Measurements from ENCODE around the gene PPP2R3A.

The PPP2R3A gene

DNA sequence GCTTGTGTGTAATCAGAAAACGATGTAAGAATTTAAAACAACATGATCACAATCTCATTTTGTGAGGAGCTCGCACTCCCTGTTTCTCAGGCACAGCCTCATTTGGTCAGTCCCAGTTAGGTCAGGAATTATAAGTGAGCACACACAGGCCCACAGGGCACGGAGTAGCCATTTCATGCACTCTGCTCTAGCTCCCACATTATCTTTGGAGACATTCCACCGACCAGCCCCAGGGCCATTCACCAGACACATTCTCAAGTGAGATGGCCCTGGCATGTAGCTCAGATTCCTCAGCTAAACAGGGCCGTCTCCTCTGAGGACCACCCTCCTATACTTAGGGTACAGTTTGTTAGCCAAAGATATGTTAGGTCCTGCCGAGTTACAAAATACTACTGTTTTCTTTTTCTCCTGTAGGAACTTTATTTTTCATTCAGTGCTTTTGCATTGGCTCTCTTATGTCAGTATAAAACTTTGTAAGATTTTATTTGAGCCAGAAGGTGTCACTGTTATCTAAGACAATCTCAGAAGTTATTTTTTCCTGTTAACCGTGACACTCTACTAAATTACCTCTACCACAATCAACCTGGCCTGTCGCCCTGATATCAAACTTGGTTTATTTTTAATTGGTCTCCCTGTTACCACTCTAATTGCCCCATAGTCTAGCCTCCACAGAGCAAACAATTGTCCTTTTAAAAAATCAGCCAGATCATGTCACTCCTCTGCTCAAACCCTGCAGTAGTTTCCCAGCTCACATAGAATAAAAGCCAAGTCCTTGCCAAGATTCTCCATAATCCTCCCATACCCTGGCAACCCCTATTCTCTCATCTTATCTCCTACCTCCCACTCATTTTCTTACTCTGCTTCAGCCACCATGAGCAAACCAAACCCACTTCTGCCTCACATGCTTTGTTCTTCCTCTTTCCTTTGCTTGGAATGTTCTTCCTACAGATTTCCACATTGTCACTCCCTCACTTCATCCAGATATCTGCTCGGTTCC, 105.7 kb downstream of the PPP2R3A start:
- Histone ChIP-seq H3K9me3 (ENCODE audit: low read length) (no peaks in the 10 kb centered on the region), H3F3A (ENCODE audit: insufficient read depth, low read length) (no peaks in the 10 kb centered on the region), H3K36me3 (ENCODE audit: insufficient read depth, low read length) (no peaks in the 10 kb centered on the region), H2AFZ (ENCODE audit: low read length) (no peak overlapping the region), H3K79me2 (ENCODE audit: insufficient read depth, low read length) (no peaks in the 10 kb centered on the region), H3K4me3 (ENCODE audit: low read depth, low read length, poor library complexity, severe bottlenecking) (no peak overlapping the region), H3K4me1 (ENCODE audit: insufficient read depth, low read length, severe bottlenecking) (no peaks in the 10 kb centered on the region), H3K9me2 (ENCODE audit: low read depth, low read length) (no peaks in the 10 kb centered on the region), H3K27me3 (ENCODE audit: insufficient read depth, low read length) (no peaks in the 10 kb centered on the region), H3K27ac (ENCODE audit: low read depth, low read length, poor library complexity, severe bottlenecking) (no peak overlapping the region), H4K20me1 (ENCODE audit: insufficient read depth, low read length) (no peaks in the 10 kb centered on the region), H3K9ac (ENCODE audit: low read length) (no peak overlapping the region), H3K4me2 (ENCODE audit: low read length) (no peak overlapping the region)
- TF ChIP-seq, protein P1, sequence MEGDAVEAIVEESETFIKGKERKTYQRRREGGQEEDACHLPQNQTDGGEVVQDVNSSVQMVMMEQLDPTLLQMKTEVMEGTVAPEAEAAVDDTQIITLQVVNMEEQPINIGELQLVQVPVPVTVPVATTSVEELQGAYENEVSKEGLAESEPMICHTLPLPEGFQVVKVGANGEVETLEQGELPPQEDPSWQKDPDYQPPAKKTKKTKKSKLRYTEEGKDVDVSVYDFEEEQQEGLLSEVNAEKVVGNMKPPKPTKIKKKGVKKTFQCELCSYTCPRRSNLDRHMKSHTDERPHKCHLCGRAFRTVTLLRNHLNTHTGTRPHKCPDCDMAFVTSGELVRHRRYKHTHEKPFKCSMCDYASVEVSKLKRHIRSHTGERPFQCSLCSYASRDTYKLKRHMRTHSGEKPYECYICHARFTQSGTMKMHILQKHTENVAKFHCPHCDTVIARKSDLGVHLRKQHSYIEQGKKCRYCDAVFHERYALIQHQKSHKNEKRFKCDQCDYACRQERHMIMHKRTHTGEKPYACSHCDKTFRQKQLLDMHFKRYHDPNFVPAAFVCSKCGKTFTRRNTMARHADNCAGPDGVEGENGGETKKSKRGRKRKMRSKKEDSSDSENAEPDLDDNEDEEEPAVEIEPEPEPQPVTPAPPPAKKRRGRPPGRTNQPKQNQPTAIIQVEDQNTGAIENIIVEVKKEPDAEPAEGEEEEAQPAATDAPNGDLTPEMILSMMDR (IDR thresholded peaks at IDR 0.05; ENCODE audit: low read length) = peak; percentile 56; the same call in 1 of the 2 replicates
- TF ChIP-seq EZH2 (IDR thresholded peaks at IDR 0.05; ENCODE audit: borderline replicate concordance, low read length) = no peak

DNA sequence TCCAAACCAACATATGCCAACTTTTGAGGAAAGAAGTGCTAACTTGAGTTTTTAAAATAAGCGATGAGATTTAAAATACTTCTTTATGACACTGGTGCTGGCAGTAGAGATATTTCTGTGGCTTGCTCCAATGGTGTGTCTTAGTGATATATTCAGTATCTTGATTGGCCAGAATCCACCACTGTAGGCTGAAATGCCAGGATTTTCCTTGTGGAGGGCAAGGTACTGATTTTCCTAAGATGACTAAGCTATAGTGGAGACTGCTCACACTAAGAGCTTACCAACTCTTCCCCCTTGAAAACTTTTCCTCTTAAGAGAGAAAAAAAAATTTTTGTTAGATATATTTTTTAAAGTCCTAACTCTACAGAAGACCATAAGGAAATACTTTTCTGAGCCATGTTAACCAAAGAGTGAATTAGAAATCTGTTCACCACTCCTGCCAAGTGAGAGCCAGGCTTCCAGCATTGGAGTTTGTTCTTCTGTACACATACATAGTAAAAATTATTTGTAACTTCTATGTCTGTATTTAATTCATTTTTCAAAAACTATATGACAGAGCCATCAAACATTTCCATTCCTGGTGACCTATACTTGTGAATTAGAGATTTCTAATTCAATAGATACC, 109.1 kb downstream of the PPP2R3A start:
- Histone ChIP-seq H3K27me3 (ENCODE audit: insufficient read depth, low read length) (no peaks in the 10 kb centered on the region), H3K9ac (ENCODE audit: low read length) (no peak overlapping the region), H3K4me1 (ENCODE audit: insufficient read depth, low read length, severe bottlenecking) (no peaks in the 10 kb centered on the region), H3K9me2 (ENCODE audit: low read depth, low read length) (no peaks in the 10 kb centered on the region), H2AFZ (ENCODE audit: low read length) (no peak overlapping the region), H3F3A (ENCODE audit: insufficient read depth, low read length) (no peaks in the 10 kb centered on the region), H4K20me1 (ENCODE audit: insufficient read depth, low read length) (no peaks in the 10 kb centered on the region), H3K79me2 (ENCODE audit: insufficient read depth, low read length) (no peaks in the 10 kb centered on the region), H3K36me3 (ENCODE audit: insufficient read depth, low read length) (no peaks in the 10 kb centered on the region), H3K4me3 (ENCODE audit: low read depth, low read length, poor library complexity, severe bottlenecking) (no peak overlapping the region), H3K4me2 (ENCODE audit: low read length) (no peak overlapping the region), H3K27ac (ENCODE audit: low read depth, low read length, poor library complexity, severe bottlenecking) (no peak overlapping the region), H3K9me3 (ENCODE audit: low read length) (no peaks in the 10 kb centered on the region)
- TF ChIP-seq, protein P1 (IDR thresholded peaks at IDR 0.05; ENCODE audit: low read length) = no peak
- TF ChIP-seq EZH2 (IDR thresholded peaks at IDR 0.05; ENCODE audit: borderline replicate concordance, low read length) = no peak

DNA sequence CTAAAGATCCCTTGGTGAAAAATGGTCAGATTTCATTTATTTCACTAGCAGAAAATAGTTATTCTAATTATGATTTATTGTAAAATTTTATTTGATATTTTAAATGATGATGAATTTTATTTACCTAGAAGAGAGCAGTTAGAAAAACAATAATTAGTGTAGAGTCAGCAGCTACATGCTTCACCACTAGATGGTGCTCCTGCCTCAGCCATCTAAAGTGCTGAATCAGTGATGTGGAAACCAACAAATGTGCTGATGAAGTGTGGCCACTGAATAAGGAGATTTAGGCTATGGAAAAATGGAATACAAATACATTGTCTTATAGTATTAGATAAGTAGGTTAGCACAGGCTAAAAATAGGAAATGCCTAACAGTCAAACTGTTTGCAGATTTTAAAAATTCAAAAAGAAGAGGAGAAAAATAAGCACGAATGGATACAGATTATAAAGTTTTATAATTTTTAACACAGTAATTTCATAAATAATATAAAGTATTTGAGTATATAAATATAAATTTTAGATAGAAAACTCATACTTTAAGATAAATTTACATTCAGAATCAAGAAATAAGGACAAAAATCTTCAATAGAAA, 109.8 kb downstream of the PPP2R3A start:
- Histone ChIP-seq H3K27me3 (ENCODE audit: insufficient read depth, low read length) (no peaks in the 10 kb centered on the region), H3K9me3 (ENCODE audit: low read length) (no peaks in the 10 kb centered on the region), H3K4me3 (ENCODE audit: low read depth, low read length, poor library complexity, severe bottlenecking) (no peak overlapping the region), H3K9ac (ENCODE audit: low read length) (no peak overlapping the region), H2AFZ (ENCODE audit: low read length) (no peak overlapping the region), H3K36me3 (ENCODE audit: insufficient read depth, low read length) (no peaks in the 10 kb centered on the region), H3K4me2 (ENCODE audit: low read length) (no peak overlapping the region), H3K4me1 (ENCODE audit: insufficient read depth, low read length, severe bottlenecking) (no peaks in the 10 kb centered on the region), H3F3A (ENCODE audit: insufficient read depth, low read length) (no peaks in the 10 kb centered on the region), H3K27ac (ENCODE audit: low read depth, low read length, poor library complexity, severe bottlenecking) (no peak overlapping the region), H4K20me1 (ENCODE audit: insufficient read depth, low read length) (no peaks in the 10 kb centered on the region), H3K9me2 (ENCODE audit: low read depth, low read length) (no peaks in the 10 kb centered on the region), H3K79me2 (ENCODE audit: insufficient read depth, low read length) (no peaks in the 10 kb centered on the region)
- no peak for TF ChIP-seq EZH2 (IDR thresholded peaks at IDR 0.05; ENCODE audit: borderline replicate concordance, low read length)
- TF ChIP-seq, protein P1 (IDR thresholded peaks at IDR 0.05; ENCODE audit: low read length) = peak; percentile 97
